GM23338 (cell line): ENCODE measurements around the gene PRPSAP1. TPM values are rescaled to one million over a fixed set of nuclear protein-coding genes. Genes with fewer than 3 reads are reported as not detected.
A peak's percentile ranks its signal among the peaks of the same experiment; 100 is the strongest.

Experiments used
- ATAC-seq: fragments of 200-7000 bp; cut with Tn5 transposase; 3 replicates; pipeline ENCODE4 v1.9.1; 2020
- DNase-seq: peaks from one replicate; pipeline ENCODE4 v3.0.0-alpha.2; 2015; ENCODE audit warnings: low spot score
- H2AFZ ChIP-seq: fragments of 200-600 bp; sonication (generic); 2 replicates; pipeline ENCODE4 v1.8.0; 2016; ENCODE audit warnings: antibody characterized with exemption, mild to moderate bottlenecking, moderate library complexity
- H3F3A ChIP-seq: fragments of 200-600 bp; sonication (generic); replicated peaks from 2 replicates; pipeline ENCODE4 v1.8.0; 2017; ENCODE audit warnings: antibody characterized with exemption, mixed run types, low read depth
- H3K27ac ChIP-seq: fragments of 200-600 bp; sonication (generic); 2 replicates; pipeline ENCODE4 v1.6.1; 2016; ENCODE audit warnings: low read depth
- H3K27me3 ChIP-seq: fragments of 200-600 bp; sonication (generic); 2 replicates; pipeline ENCODE4 v1.8.0; 2016; ENCODE audit warnings: mild to moderate bottlenecking, mixed run types, moderate library complexity; ENCODE audit not compliant: insufficient read depth
- H3K36me3 ChIP-seq: fragments of 200-600 bp; sonication (generic); 2 replicates; pipeline ENCODE4 v1.8.0; 2016; ENCODE audit warnings: mild to moderate bottlenecking; ENCODE audit not compliant: insufficient read depth
- H3K4me1 ChIP-seq: fragments of 200-600 bp; sonication (generic); 2 replicates; pipeline ENCODE4 v1.8.0; 2016; ENCODE audit warnings: mild to moderate bottlenecking, moderate library complexity; ENCODE audit not compliant: insufficient read depth
- H3K4me2 ChIP-seq: fragments of 200-600 bp; sonication (generic); 2 replicates; pipeline ENCODE4 v1.7.1; 2017; ENCODE audit warnings: mixed run types
- H3K4me3 ChIP-seq: fragments of 200-600 bp; sonication (generic); 2 replicates; pipeline ENCODE4 v1.6.1; 2016; ENCODE audit warnings: mixed run types
- H3K79me2 ChIP-seq: fragments of 200-600 bp; sonication (generic); replicated peaks from 2 replicates; pipeline ENCODE4 v1.8.0; 2017; ENCODE audit warnings: mild to moderate bottlenecking; ENCODE audit not compliant: insufficient read depth
- H3K9me2 ChIP-seq: fragments of 200-600 bp; sonication (generic); 2 replicates; pipeline ENCODE4 v1.8.0; 2017; ENCODE audit not compliant: insufficient read depth
- H4K20me1 ChIP-seq: fragments of 200-600 bp; sonication (generic); replicated peaks from 2 replicates; pipeline ENCODE4 v1.8.0; 2017; ENCODE audit warnings: mild to moderate bottlenecking; ENCODE audit not compliant: insufficient read depth
- H3K27ac Mint-ChIP-seq: 2 replicates; pipeline ENCODE4 v1.8.0; 2020; ENCODE audit warnings: inconsistent platforms, mild to moderate bottlenecking, moderate library complexity, mixed read lengths
- H3K27me3 Mint-ChIP-seq: 3 replicates; pipeline ENCODE4 v1.8.0; 2022; ENCODE audit warnings: low read depth, mild to moderate bottlenecking, moderate library complexity, mixed read lengths, inconsistent platforms; ENCODE audit not compliant: insufficient read depth, poor library complexity
- H3K36me3 Mint-ChIP-seq: 3 replicates; pipeline ENCODE4 v1.8.0; 2021; ENCODE audit warnings: low read depth, mild to moderate bottlenecking, inconsistent platforms, moderate library complexity, mixed read lengths
- H3K4me1 Mint-ChIP-seq: 3 replicates; pipeline ENCODE4 v1.8.0; 2020; ENCODE audit warnings: mild to moderate bottlenecking, inconsistent platforms, mixed read lengths
- H3K4me3 Mint-ChIP-seq: 3 replicates; pipeline ENCODE4 v1.8.0; 2021; ENCODE audit warnings: moderate library complexity, mild to moderate bottlenecking, inconsistent platforms, mixed read lengths
- H3K9me3 Mint-ChIP-seq: 3 replicates; pipeline ENCODE4 v1.8.0; 2020; ENCODE audit warnings: moderate library complexity, mild to moderate bottlenecking, inconsistent platforms, mixed read lengths
- CREB1 ChIP-seq: fragments of 250-450 bp; sonication (Bioruptor Pico); IDR thresholded peaks from 2 replicates; pipeline ENCODE4 v1.5.0; 2020; ENCODE audit warnings: low read depth, mild to moderate bottlenecking, moderate library complexity
- CTCF ChIP-seq, 2 experiments: fragments of 200-600 bp in 1 of 2; sonication (generic) in 1 of 2; conservative IDR thresholded peaks; 2 replicates each; pipeline versions ENCODE4 v1.5.1 to v1.6.1; 2016 to 2017; ENCODE audit warnings: antibody characterized with exemption in 2 of 2, low read depth in 2 of 2, mild to moderate bottlenecking in 2 of 2, moderate library complexity in 1 of 2
- EZH2 ChIP-seq: fragments of 200-600 bp; sonication (generic); IDR thresholded peaks from one replicate; pipeline ENCODE4 v1.8.0; 2017; ENCODE audit warnings: antibody characterized with exemption, mild to moderate bottlenecking, low read depth; ENCODE audit not compliant: unreplicated experiment
- STAT1 ChIP-seq: IDR thresholded peaks from one replicate; pipeline ENCODE4 v1.6.1; 2016; ENCODE audit warnings: antibody characterized with exemption; ENCODE audit not compliant: unreplicated experiment
- ZNF331 ChIP-seq: fragments of 250-450 bp; sonication (Bioruptor Pico); IDR thresholded peaks from 2 replicates; pipeline ENCODE4 v1.5.0; 2020; ENCODE audit warnings: low read depth, mild to moderate bottlenecking, moderate library complexity
- ZNF462 ChIP-seq: fragments of 250-450 bp; sonication (Bioruptor Pico); IDR thresholded peaks from 2 replicates; pipeline ENCODE4 v1.5.0; 2020; ENCODE audit warnings: mild to moderate bottlenecking, moderate library complexity
- polyA plus RNA-seq: library from polyadenylated mRNA; unstranded; fragments of >200 nt; fragmentation: Nextera tagmentation; extraction: Ambion mirVana; gene quantifications from 2 replicates; pipeline ENCODE4 v1.2.1, GENCODE V29; 2016
- total RNA-seq: library from RNA; depleted of rRNA; stranded (reverse); fragments of >200 nt; shearing (Covaris generic); gene quantifications from 2 replicates; pipeline ENCODE4 v1.2.3, GENCODE V29; 2014

Gene PRPSAP1
- total and polyA plus RNA-seq, 2 experiments from 2014 or later: 39.5 to 58.8 TPM

DNA sequence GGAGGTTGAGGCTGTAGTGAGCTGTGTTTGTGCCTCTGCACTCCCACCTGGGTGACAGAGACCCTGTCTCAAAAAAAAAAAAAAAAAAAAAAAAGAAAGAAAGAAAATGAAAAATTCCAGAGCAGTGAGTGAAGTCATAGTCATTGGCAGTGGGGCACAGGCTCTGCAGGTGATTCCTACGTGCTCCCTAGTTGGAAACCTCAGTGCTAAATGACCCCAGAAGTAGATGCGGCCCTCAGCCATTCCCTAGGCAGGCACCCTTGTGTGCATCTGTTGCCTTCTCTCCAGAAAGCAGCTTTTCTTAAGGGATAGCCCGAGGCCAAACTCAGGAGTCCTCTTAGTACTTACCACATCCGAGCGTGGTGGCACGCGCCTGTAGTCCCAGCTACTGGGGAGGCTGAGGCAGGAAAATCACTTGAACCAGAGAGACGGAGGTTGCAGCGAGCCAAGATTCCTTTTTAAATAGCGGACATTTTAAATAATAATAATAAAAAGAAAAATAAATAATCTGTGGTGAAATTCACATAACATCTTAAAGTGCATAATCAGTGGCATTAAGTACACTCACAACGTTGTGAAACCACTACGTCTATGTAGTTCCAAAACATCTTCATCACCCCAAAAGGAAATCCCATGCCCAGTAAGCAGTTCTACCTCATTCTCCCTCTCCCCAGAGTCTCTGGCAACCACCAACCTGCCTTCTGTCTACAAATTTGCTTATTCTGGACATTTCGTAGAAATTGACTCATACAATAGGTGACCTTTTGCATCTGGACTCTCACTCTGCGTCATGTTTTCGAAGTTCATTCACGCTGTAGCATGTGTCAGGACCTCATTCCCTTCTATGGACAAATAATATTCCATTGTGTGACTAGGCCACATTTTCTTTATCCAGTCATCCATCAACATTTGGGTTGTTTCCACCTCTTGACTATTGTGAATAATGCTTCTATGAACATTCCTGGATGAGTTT lies 18.2 kb upstream of the PRPSAP1 start (continued):
- TF ChIP-seq ZNF462 (CRISPR knock-in tag) (no peak), EZH2 (no peak), STAT1 (no peak), CREB1 (no peak)

- H4K20me1 ChIP-seq: no peaks in the 10 kb centered on the region
- Mint-ChIP-seq H3K9me3 (no peaks in the 10 kb centered on the region), H3K4me1 (peaks cover 20% of the 10 kb centered on the region), H3K4me3 (no peak overlapping the region), H3K27ac (no peak overlapping the region), H3K27me3 (peaks cover 14% of the 10 kb centered on the region), H3K36me3 (no peaks in the 10 kb centered on the region)
- no peaks in the 10 kb centered on the region for H3K36me3 ChIP-seq
- no peak overlapping the region for H3K4me2 ChIP-seq
- DNase-seq (peak; percentile 62), ATAC-seq (peak; percentile 36)
- no peak overlapping the region for H3K27ac ChIP-seq
- 0 out of 2 replicates have a peak, but pooled peaks cover 8% of the 10 kb centered on the region for H3F3A ChIP-seq
- TF ChIP-seq CTCF (conservative IDR thresholded peaks at IDR 0.05; ENCODE audit: low read depth in 2 of 2) (peak; percentile 55 to 73), ZNF331 (CRISPR knock-in tag) (no peak)
- no peaks in the 10 kb centered on the region for H3K9me2 ChIP-seq
- H2AFZ ChIP-seq: no peak overlapping the region
- H3K4me1 ChIP-seq: peaks cover 10% of the 10 kb centered on the region
- no peak overlapping the region for H3K4me3 ChIP-seq
- H3K27me3 ChIP-seq: no peaks in the 10 kb centered on the region
- no peaks in the 10 kb centered on the region for H3K79me2 ChIP-seq
Measured at GRCh38 chr17:76370261-76370993, 16.7 kb upstream of the PRPSAP1 start.
